ENCODE data around the gene LRRC37A2. TPM values are rescaled to one million over a fixed set of nuclear protein-coding genes. Genes with fewer than 3 reads are reported as not detected.
"Not testable (repeated sequence)": the region's sequence is repeated elsewhere in the genome, so short reads cannot be mapped to it uniquely, and the experiment has no call there.

The LRRC37A2 gene
- total RNA-seq, 4 donors from 2014 or later = 18.0 to 32.2 (median 24.2) TPM

DNA sequence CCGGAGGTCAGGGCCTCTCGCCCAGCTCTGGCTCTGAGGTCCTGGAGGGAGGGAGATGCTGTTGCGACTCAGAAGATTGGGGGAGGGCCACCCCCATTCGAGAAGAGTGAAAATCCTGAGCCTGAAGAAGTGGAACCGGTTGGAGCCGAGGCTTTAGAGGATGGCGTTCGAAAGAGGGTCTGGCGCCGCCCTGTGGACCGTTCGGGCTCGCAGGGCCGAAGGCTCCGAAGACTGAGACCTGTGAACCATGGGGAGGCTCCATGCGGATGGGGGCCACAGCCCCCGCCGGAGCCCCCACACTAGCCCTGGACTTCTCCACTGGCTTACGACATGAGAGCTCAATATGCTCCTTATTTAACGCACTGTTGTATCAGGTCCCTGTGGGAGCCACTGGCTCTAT lies 46.9 kb downstream of the LRRC37A2 start:
- WGBS, 2 donors (ENCODE audit: low coverage in 1 of 2) = no CpG with 5 or more reads among the region's 20 CpGs
- H3K36me3 ChIP-seq; in situ Hi-C loops (cut with MboI; ENCODE audit: low pct_ligation_motif_present in 1 of 4, low pct_unique_long_range_greater_than_20kb in 1 of 4, low sequenced_read_pairs in 3 of 4); H3K27me3 ChIP-seq; DNase-seq; H3K4me3 ChIP-seq; H3K27ac ChIP-seq; H3K9me3 ChIP-seq; H3K4me1 ChIP-seq; intact Hi-C loops (cut with DNase I; ENCODE audit: low total_unique reads): not testable (repeated sequence)

DNA sequence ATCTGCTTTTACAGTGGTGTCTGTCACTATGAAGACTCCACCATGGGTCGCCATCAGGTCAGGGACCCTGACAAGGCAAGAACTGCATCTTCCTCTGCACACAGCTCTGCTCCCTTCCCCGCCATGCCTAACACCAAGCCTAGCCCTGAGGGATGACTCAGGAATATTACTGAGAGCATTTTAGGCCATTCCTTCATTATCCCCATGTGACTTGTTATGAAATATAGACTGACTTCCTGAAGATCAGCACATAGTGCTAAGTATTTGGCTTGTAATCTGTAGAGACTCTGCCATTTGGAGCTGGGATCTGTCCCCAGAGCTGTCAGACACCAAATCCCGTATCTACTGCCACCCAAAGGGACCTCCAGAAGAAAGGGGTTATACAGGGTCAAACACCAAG lies 47.8 kb downstream of the LRRC37A2 start:
- H3K27ac ChIP-seq = not testable (repeated sequence)

DNA sequence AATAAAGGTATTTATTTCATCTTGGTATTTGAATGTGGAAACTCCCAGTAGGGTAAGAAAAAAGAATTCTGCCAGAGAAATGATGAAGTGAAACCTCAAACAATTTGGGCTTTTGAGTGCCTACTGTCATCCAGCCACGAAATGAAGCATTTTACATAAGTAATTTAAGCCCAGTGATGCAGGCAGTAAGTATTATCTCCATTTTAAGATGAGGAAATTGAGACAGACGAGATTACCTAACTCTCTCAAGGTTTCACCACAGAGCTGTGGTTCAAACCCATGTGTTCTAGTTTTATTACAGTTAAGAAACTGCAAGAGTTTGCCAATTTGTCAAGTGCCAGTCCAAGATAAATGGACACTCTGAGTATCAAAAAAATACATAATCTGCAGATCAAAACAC lies 54.0 kb downstream of the LRRC37A2 start:
- H3K4me1 ChIP-seq; intact Hi-C loops (cut with DNase I; ENCODE audit: low total_unique reads); DNase-seq; H3K36me3 ChIP-seq; H3K27ac ChIP-seq; H3K27me3 ChIP-seq; H3K4me3 ChIP-seq; in situ Hi-C loops (cut with MboI; ENCODE audit: low pct_ligation_motif_present in 1 of 4, low pct_unique_long_range_greater_than_20kb in 1 of 4, low sequenced_read_pairs in 3 of 4); H3K9me3 ChIP-seq: not testable (repeated sequence)
- no CpG with 5 or more reads among the region's 2 CpGs for WGBS, 2 donors (ENCODE audit: low coverage in 1 of 2)

More for the DNA sequence above, 47.8 kb downstream of the LRRC37A2 start:
- H3K4me3 ChIP-seq; in situ Hi-C loops (cut with MboI; ENCODE audit: low pct_ligation_motif_present in 1 of 4, low pct_unique_long_range_greater_than_20kb in 1 of 4, low sequenced_read_pairs in 3 of 4); DNase-seq; intact Hi-C loops (cut with DNase I; ENCODE audit: low total_unique reads); H3K9me3 ChIP-seq; H3K4me1 ChIP-seq; H3K36me3 ChIP-seq; H3K27me3 ChIP-seq: not testable (repeated sequence)
- no CpG with 5 or more reads among the region's 3 CpGs for WGBS, 2 donors (ENCODE audit: low coverage in 1 of 2)

DNA sequence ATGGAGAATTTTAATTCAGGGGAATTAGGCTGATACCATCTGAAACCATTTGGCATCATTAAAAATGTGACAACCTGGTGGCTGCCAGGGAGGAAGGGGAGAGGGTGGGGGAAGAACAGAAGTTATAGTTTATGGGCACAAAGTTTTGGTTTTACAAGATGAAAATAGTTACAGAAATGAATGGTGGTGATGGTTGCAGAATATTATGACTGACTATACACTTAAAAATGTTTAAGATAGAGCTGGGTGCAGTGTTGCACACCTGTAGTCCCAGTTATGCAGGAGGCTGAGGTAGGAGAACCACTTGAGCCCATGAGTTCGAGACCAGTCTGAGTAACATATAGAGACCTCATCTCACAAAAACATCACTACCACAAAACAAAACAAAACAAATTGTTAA lies 54.7 kb downstream of the LRRC37A2 start:
- H3K36me3 ChIP-seq; H3K4me3 ChIP-seq; H3K27ac ChIP-seq; H3K4me1 ChIP-seq; intact Hi-C loops (cut with DNase I; ENCODE audit: low total_unique reads); H3K27me3 ChIP-seq; DNase-seq; in situ Hi-C loops (cut with MboI; ENCODE audit: low pct_ligation_motif_present in 1 of 4, low pct_unique_long_range_greater_than_20kb in 1 of 4, low sequenced_read_pairs in 3 of 4); H3K9me3 ChIP-seq: not testable (repeated sequence)
- whole genome bisulfite sequencing, 2 donors (ENCODE audit: low coverage in 1 of 2) = no CpG with 5 or more reads among the region's 1 CpG

DNA sequence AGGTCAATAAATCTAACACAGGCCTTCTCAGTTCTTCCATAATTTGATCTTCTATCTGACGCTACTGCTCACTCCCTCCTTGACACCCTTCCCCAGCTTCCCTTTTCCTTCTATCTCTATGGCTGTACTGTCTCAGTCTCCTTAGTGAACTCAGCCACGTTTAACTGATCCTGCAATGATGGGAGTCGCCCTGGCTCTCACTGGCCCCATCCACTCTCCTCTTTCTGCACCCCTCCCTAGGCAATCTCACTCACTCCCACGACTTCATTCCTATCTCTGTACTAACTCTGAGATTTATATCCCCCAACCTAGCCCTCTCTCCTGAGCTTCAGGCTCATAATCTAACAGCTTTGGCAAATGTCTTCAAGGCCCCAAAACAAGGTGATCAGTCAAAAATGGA lies 59.5 kb downstream of the LRRC37A2 start:
- H3K36me3 ChIP-seq; H3K4me3 ChIP-seq; in situ Hi-C loops (cut with MboI; ENCODE audit: low pct_ligation_motif_present in 1 of 4, low pct_unique_long_range_greater_than_20kb in 1 of 4, low sequenced_read_pairs in 3 of 4); DNase-seq; intact Hi-C loops (cut with DNase I; ENCODE audit: low total_unique reads); H3K4me1 ChIP-seq; H3K27ac ChIP-seq; H3K9me3 ChIP-seq; H3K27me3 ChIP-seq: not testable (repeated sequence)
- WGBS, 2 donors (ENCODE audit: low coverage in 1 of 2) = no CpG with 5 or more reads among the region's 4 CpGs

DNA sequence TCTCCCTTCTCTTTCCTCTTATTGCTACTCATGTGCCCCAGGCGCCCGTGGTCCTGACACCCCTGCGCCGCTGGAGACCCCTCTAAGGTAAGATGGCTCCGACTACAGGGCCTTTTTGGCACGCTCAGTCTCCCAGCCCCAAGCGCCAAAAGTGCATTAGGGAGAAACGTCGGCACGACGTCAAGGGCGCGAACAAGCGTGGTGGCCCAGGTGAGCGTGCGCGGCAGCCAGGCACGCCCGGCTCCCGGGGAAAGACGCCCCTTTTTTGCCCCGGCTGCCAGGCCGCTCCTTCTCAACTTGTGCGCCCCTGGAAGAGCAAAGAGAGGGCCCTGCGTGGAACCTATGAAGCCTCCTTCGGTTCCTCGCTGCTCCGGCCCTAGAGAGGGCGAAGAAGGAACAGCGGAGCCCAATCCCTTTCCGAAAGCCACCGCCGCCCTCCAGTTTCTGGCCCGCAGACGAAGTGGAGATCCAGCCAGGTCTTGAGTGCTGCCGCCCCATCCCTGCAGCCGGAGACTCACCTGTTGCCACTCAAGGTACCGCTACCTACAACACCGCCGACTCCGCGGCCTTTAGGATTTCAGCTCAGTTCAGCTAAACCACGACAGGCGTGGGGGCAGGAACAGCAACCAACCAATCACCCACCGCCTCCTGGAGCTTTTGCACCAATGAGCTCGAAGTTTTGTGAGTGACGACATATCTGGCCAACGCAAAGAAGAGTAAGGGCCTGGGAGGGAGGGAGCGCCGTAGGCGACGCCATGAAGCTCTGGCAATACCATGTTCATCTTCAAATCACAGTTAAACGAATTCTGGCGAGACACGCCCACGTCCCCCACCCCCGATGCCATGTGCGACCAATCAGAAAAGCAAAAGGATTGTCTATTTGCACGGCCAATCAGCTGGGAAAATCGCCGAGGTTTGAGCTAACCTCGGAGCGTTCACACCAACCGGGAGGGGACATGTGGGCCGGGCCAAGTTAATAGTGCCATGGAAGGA lies 67.1 kb downstream of the LRRC37A2 start, which contains the start of gene ARL17A:
Gene ARL17A, minus strand, starts transcription at position 609 of the 993 bp plus-strand sequence. CDS start 3,369 bp downstream, outside the sequence.
- H3K27me3 ChIP-seq; intact Hi-C loops (cut with DNase I; ENCODE audit: low total_unique reads); H3K4me1 ChIP-seq; in situ Hi-C loops (cut with MboI; ENCODE audit: low pct_ligation_motif_present in 1 of 4, low pct_unique_long_range_greater_than_20kb in 1 of 4, low sequenced_read_pairs in 3 of 4); H3K36me3 ChIP-seq; H3K9me3 ChIP-seq: not testable (repeated sequence)
- Histone ChIP-seq H3K4me3 (peak within 1 kb of the TSS in 1 of 4 donors; percentile 29), H3K27ac (peak within 1 kb of the TSS; percentile 39 to 82 (median 74))
- peak; percentile 89 for DNase-seq
- no CpG with 5 or more reads among the region's 65 CpGs for WGBS, 2 donors (ENCODE audit: low coverage in 1 of 2)

DNA sequence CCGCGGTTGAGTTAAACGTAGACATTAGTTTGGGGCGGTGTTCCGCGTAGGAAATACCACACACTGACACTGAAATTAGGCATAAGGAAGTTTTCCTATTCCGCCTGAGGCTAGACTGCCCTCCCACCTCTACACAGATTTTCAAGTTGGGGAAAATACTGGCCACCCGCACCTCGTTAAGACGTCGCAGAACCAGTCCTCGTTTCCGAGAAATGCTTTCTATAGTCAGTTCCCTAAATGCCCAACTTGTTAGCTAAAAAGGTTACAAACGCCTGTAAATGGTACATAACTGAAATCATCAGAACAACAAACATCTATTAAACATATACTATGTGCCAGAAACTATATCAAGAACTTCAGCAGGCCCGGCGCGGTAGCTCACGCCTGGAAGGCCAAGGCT lies 67.8 kb downstream of the LRRC37A2 start:
- H3K4me1 ChIP-seq; H3K27me3 ChIP-seq; intact Hi-C loops (cut with DNase I; ENCODE audit: low total_unique reads); in situ Hi-C loops (cut with MboI; ENCODE audit: low pct_ligation_motif_present in 1 of 4, low pct_unique_long_range_greater_than_20kb in 1 of 4, low sequenced_read_pairs in 3 of 4); H3K36me3 ChIP-seq; DNase-seq; H3K9me3 ChIP-seq: not testable (repeated sequence)
- H3K27ac ChIP-seq = peak overlapping the region; percentile 39 to 82 (median 74)
- peak overlapping the region in 1 of 4 donors; percentile 29 for H3K4me3 ChIP-seq
- 34% methylated on average over 10 of the region's 18 CpGs; no CpG with 5 or more reads in 1 of the 2 donors for WGBS, 2 donors (ENCODE audit: low coverage in 1 of 2)

DNA sequence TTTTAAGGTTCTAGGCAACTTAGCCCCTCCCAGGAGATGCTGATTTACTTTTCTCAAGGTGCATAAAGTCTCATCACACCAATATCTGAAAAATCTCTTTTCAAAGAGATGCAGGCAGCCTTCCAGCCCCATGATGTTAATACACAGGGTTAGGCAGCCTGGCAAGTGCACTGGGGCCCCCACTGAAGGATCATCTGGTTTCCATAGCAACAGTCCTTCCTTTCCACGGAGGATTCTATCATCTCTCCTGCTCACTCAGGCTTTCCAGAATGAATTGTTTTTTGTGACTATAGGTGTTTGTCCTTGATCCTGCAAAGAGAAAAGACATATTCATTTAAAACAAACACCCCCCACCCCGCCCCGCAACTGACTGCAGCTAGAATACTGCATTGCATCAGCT lies 73.2 kb downstream of the LRRC37A2 start:
- intact Hi-C loops (cut with DNase I; ENCODE audit: low total_unique reads); in situ Hi-C loops (cut with MboI; ENCODE audit: low pct_ligation_motif_present in 1 of 4, low pct_unique_long_range_greater_than_20kb in 1 of 4, low sequenced_read_pairs in 3 of 4): not testable (repeated sequence)

DNA sequence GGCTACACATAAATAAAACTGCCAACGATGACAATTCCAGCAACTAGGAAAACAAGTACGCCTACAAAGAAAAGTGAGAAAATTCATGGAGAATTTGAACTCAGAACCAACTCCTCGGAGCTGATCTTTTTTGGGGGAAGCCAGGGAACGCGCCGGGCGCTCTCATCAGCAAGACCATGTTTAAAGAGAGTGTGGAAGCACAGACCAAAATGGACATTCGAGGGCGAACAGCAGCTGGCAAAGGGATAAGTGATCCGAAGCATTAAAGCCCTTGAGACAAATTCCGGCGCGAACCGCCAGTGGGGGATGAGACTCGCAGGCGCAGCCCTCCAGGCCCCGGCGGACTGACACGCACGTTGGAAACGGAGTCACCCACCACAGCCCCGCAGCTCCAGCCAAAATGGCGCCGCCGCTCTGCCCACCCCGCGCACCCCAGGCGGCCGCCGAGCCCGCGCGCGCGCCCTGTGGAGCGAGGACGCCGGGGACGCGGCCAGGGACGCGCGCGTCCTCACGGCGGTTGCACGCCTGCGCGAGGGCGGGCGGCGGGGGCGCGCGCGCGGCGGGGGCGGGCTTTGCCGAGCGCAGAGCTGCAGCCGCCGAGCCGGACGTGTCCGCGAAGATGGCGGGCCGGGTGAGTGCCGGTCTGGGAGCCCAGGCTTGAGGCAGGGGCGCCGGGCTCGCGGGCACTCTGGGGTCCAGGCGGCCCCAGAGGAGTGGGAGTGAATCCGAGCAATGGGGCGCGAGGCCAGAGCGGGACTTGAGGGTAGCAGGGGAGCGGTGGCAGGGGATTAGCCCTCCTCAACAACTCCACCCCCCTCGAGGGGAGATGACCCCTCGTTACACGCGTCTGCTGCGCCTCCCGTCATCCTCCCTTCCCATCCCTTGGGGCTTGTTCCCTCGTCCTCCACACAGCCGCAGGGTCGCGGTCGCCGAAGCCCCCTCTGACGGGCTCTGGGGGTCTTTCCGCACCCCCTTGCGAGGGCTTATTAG lies 78.2 kb downstream of the LRRC37A2 start, which contains the start of gene NSF:
Gene NSF, plus strand, starts transcription at position 513 of the 990 bp plus-strand sequence. Its CDS starts 107 bp downstream, at position 620.
- H3K4me1 ChIP-seq; H3K27me3 ChIP-seq; H3K27ac ChIP-seq; H3K9me3 ChIP-seq; H3K4me3 ChIP-seq; H3K36me3 ChIP-seq; intact Hi-C loops (cut with DNase I; ENCODE audit: low total_unique reads); DNase-seq; in situ Hi-C loops (cut with MboI; ENCODE audit: low pct_ligation_motif_present in 1 of 4, low pct_unique_long_range_greater_than_20kb in 1 of 4, low sequenced_read_pairs in 3 of 4): not testable (repeated sequence)
- WGBS, 2 donors (ENCODE audit: low coverage in 1 of 2) = no CpG with 5 or more reads among the region's 95 CpGs

More for the DNA sequence above, 73.2 kb downstream of the LRRC37A2 start:
- no CpG with 5 or more reads among the region's 3 CpGs for WGBS, 2 donors (ENCODE audit: low coverage in 1 of 2)
- not testable (repeated sequence) for DNase-seq, H3K4me3 ChIP-seq, H3K27ac ChIP-seq, H3K36me3 ChIP-seq, H3K9me3 ChIP-seq, H3K27me3 ChIP-seq, H3K4me1 ChIP-seq

DNA sequence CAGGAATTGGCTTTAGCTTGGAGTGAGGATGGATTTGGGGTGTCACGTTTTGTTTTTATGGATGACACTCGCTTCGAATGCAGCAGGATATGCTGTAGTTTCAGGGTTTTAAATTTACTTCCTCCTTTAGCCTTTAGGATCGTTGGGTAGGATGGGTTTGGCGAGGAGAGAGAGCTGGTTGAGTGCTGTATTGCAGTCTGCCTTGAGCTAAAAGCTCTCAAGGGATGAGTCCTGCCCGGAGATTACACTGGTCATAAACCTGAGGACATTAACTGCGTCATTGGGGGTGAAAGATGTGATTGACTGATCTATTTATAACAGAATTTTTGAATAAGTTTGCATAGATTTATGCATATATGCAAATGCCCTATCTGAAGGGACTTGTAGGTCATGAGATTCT lies 79.1 kb downstream of the LRRC37A2 start:
- intact Hi-C loops (cut with DNase I; ENCODE audit: low total_unique reads); in situ Hi-C loops (cut with MboI; ENCODE audit: low pct_ligation_motif_present in 1 of 4, low pct_unique_long_range_greater_than_20kb in 1 of 4, low sequenced_read_pairs in 3 of 4); H3K36me3 ChIP-seq; H3K4me3 ChIP-seq; H3K4me1 ChIP-seq; H3K27ac ChIP-seq; DNase-seq; H3K27me3 ChIP-seq; H3K9me3 ChIP-seq: not testable (repeated sequence)
- WGBS, 2 donors (ENCODE audit: low coverage in 1 of 2) = no CpG with 5 or more reads among the region's 7 CpGs
